Measurements from ENCODE around the gene PDE8A.

Gene PDE8A

GRCh38 chr15:85000189-85000864 lies 18.7 kb downstream of the PDE8A start:
- peaks cover 12% of the 10 kb centered on the region for H3K4me1 ChIP-seq (ENCODE audit: control insufficient read depth, insufficient read depth, low read length)

GRCh38 chr15:85000937-85001336 lies 19.3 kb downstream of the PDE8A start:
- H3K4me3 ChIP-seq (ENCODE audit: low read length): no peak overlapping the region
- H3K9me3 ChIP-seq (ENCODE audit: control insufficient read depth, low read length): no peaks in the 10 kb centered on the region
- no peaks in the 10 kb centered on the region for H3K27me3 ChIP-seq (ENCODE audit: control insufficient read depth, insufficient read depth, low read length)
- no peaks in the 10 kb centered on the region for H3K36me3 ChIP-seq (ENCODE audit: control insufficient read depth, insufficient read depth, low read length)
- H3K4me1 ChIP-seq (ENCODE audit: control insufficient read depth, insufficient read depth, low read length): peaks cover 12% of the 10 kb centered on the region
- no peak overlapping the region for H3K9ac ChIP-seq (ENCODE audit: low read length)

More at GRCh38 chr15:85000189-85000864, 18.7 kb downstream of the PDE8A start:
- Histone ChIP-seq H3K36me3 (ENCODE audit: control insufficient read depth, insufficient read depth, low read length) (no peaks in the 10 kb centered on the region), H3K4me3 (ENCODE audit: low read length) (no peak overlapping the region), H3K27me3 (ENCODE audit: control insufficient read depth, insufficient read depth, low read length) (no peaks in the 10 kb centered on the region), H3K9ac (ENCODE audit: low read length) (no peak overlapping the region), H3K9me3 (ENCODE audit: control insufficient read depth, low read length) (no peaks in the 10 kb centered on the region)

GRCh38 chr15:85002517-85002916 lies 20.9 kb downstream of the PDE8A start:
- Histone ChIP-seq H3K9ac (ENCODE audit: low read length) (no peak overlapping the region), H3K4me1 (ENCODE audit: control insufficient read depth, insufficient read depth, low read length) (peaks cover 12% of the 10 kb centered on the region), H3K9me3 (ENCODE audit: control insufficient read depth, low read length) (no peaks in the 10 kb centered on the region), H3K4me3 (ENCODE audit: low read length) (no peak overlapping the region), H3K36me3 (ENCODE audit: control insufficient read depth, insufficient read depth, low read length) (no peaks in the 10 kb centered on the region), H3K27me3 (ENCODE audit: control insufficient read depth, insufficient read depth, low read length) (no peaks in the 10 kb centered on the region)

GRCh38 chr15:85003593-85004312 lies 22.1 kb downstream of the PDE8A start:
- no peaks in the 10 kb centered on the region for H3K9me3 ChIP-seq (ENCODE audit: control insufficient read depth, low read length)
- no peaks in the 10 kb centered on the region for H3K27me3 ChIP-seq (ENCODE audit: control insufficient read depth, insufficient read depth, low read length)
- H3K36me3 ChIP-seq (ENCODE audit: control insufficient read depth, insufficient read depth, low read length): no peaks in the 10 kb centered on the region
- H3K4me3 ChIP-seq (ENCODE audit: low read length): no peak overlapping the region
- H3K9ac ChIP-seq (ENCODE audit: low read length): no peak overlapping the region
- H3K4me1 ChIP-seq (ENCODE audit: control insufficient read depth, insufficient read depth, low read length): peaks cover 23% of the 10 kb centered on the region

GRCh38 chr15:85004550-85004949 lies 22.9 kb downstream of the PDE8A start:
- H3K36me3 ChIP-seq (ENCODE audit: control insufficient read depth, insufficient read depth, low read length): no peaks in the 10 kb centered on the region
- H3K27me3 ChIP-seq (ENCODE audit: control insufficient read depth, insufficient read depth, low read length): no peaks in the 10 kb centered on the region
- peaks cover 28% of the 10 kb centered on the region for H3K4me1 ChIP-seq (ENCODE audit: control insufficient read depth, insufficient read depth, low read length)
- no peak overlapping the region for H3K9ac ChIP-seq (ENCODE audit: low read length)
- H3K4me3 ChIP-seq (ENCODE audit: low read length): no peak overlapping the region
- no peaks in the 10 kb centered on the region for H3K9me3 ChIP-seq (ENCODE audit: control insufficient read depth, low read length)

GRCh38 chr15:85005319-85005718 lies 23.7 kb downstream of the PDE8A start:
- peaks cover 28% of the 10 kb centered on the region for H3K4me1 ChIP-seq (ENCODE audit: control insufficient read depth, insufficient read depth, low read length)
- H3K9ac ChIP-seq (ENCODE audit: low read length): no peak overlapping the region
- H3K4me3 ChIP-seq (ENCODE audit: low read length): no peak overlapping the region

GRCh38 chr15:85005746-85006145 lies 24.1 kb downstream of the PDE8A start:
- Histone ChIP-seq H3K9me3 (ENCODE audit: control insufficient read depth, low read length) (no peaks in the 10 kb centered on the region), H3K27me3 (ENCODE audit: control insufficient read depth, insufficient read depth, low read length) (no peaks in the 10 kb centered on the region), H3K4me1 (ENCODE audit: control insufficient read depth, insufficient read depth, low read length) (peaks cover 24% of the 10 kb centered on the region), H3K4me3 (ENCODE audit: low read length) (no peak overlapping the region), H3K9ac (ENCODE audit: low read length) (no peak overlapping the region), H3K36me3 (ENCODE audit: control insufficient read depth, insufficient read depth, low read length) (no peaks in the 10 kb centered on the region)

More at GRCh38 chr15:85005319-85005718, 23.7 kb downstream of the PDE8A start:
- H3K27me3 ChIP-seq (ENCODE audit: control insufficient read depth, insufficient read depth, low read length): no peaks in the 10 kb centered on the region
- no peaks in the 10 kb centered on the region for H3K9me3 ChIP-seq (ENCODE audit: control insufficient read depth, low read length)
- no peaks in the 10 kb centered on the region for H3K36me3 ChIP-seq (ENCODE audit: control insufficient read depth, insufficient read depth, low read length)

GRCh38 chr15:85006201-85006600 lies 24.5 kb downstream of the PDE8A start:
- Histone ChIP-seq H3K9me3 (ENCODE audit: control insufficient read depth, low read length) (no peaks in the 10 kb centered on the region), H3K27me3 (ENCODE audit: control insufficient read depth, insufficient read depth, low read length) (no peaks in the 10 kb centered on the region), H3K4me3 (ENCODE audit: low read length) (no peak overlapping the region), H3K9ac (ENCODE audit: low read length) (no peak overlapping the region), H3K4me1 (ENCODE audit: control insufficient read depth, insufficient read depth, low read length) (peaks cover 19% of the 10 kb centered on the region), H3K36me3 (ENCODE audit: control insufficient read depth, insufficient read depth, low read length) (no peaks in the 10 kb centered on the region)

- peaks cover 16% of the 10 kb centered on the region for H3K4me1 ChIP-seq (ENCODE audit: control insufficient read depth, insufficient read depth, low read length)
- no peaks in the 10 kb centered on the region for H3K27me3 ChIP-seq (ENCODE audit: control insufficient read depth, insufficient read depth, low read length)
- no peaks in the 10 kb centered on the region for H3K9me3 ChIP-seq (ENCODE audit: control insufficient read depth, low read length)
- no peak overlapping the region for H3K4me3 ChIP-seq (ENCODE audit: low read length)
- H3K36me3 ChIP-seq (ENCODE audit: control insufficient read depth, insufficient read depth, low read length): no peaks in the 10 kb centered on the region
- no peak overlapping the region for H3K9ac ChIP-seq (ENCODE audit: low read length)
Observed at GRCh38 chr15:85006655-85007054, 25.0 kb downstream of the PDE8A start.

- no peaks in the 10 kb centered on the region for H3K27me3 ChIP-seq (ENCODE audit: control insufficient read depth, insufficient read depth, low read length)
- no peak overlapping the region for H3K9ac ChIP-seq (ENCODE audit: low read length)
- no peaks in the 10 kb centered on the region for H3K36me3 ChIP-seq (ENCODE audit: control insufficient read depth, insufficient read depth, low read length)
- peaks cover 16% of the 10 kb centered on the region for H3K4me1 ChIP-seq (ENCODE audit: control insufficient read depth, insufficient read depth, low read length)
- H3K9me3 ChIP-seq (ENCODE audit: control insufficient read depth, low read length): no peaks in the 10 kb centered on the region
- no peak overlapping the region for H3K4me3 ChIP-seq (ENCODE audit: low read length)
Observed at GRCh38 chr15:85007137-85007536, 25.5 kb downstream of the PDE8A start.

GRCh38 chr15:85007741-85008397 lies 26.2 kb downstream of the PDE8A start:
- H3K36me3 ChIP-seq (ENCODE audit: control insufficient read depth, insufficient read depth, low read length): no peaks in the 10 kb centered on the region
- H3K4me3 ChIP-seq (ENCODE audit: low read length): no peak overlapping the region
- no peaks in the 10 kb centered on the region for H3K9me3 ChIP-seq (ENCODE audit: control insufficient read depth, low read length)
- no peak overlapping the region for H3K9ac ChIP-seq (ENCODE audit: low read length)
- peaks cover 16% of the 10 kb centered on the region for H3K4me1 ChIP-seq (ENCODE audit: control insufficient read depth, insufficient read depth, low read length)
- H3K27me3 ChIP-seq (ENCODE audit: control insufficient read depth, insufficient read depth, low read length): no peaks in the 10 kb centered on the region
